Measurements from ENCODE around the gene STXBP6. TPM values are rescaled to one million over a fixed set of nuclear protein-coding genes. Genes with fewer than 3 reads are reported as not detected.

Gene STXBP6
- total and polyA plus RNA-seq, 9 donors, result 17.5 to 33.5 (median 25.6) TPM

DNA sequence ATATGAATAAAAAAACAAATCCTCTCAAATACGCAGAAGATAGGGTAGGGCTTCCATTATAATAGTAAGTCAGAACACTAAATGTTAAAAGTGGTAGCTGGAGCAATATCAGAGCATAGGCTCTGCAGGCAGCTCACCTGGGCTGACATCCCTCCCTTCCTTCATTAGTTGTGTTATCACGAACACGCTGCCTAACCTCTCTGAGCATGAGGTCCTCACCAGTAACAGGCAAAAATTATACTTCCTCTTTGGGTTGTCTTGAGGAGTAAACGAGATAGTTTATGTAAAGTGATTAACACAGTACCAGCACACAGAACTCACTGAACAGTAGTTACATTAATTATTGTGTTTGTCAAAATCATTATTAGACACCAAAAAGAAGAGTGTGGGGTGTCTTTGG, 154.3 kb downstream of the STXBP6 start:
- H3K27ac ChIP-seq (ENCODE audit: low read length), result no peak overlapping the region
- no CpG with 5 or more reads among the region's 4 CpGs for WGBS (ENCODE audit: insufficient coverage)

DNA sequence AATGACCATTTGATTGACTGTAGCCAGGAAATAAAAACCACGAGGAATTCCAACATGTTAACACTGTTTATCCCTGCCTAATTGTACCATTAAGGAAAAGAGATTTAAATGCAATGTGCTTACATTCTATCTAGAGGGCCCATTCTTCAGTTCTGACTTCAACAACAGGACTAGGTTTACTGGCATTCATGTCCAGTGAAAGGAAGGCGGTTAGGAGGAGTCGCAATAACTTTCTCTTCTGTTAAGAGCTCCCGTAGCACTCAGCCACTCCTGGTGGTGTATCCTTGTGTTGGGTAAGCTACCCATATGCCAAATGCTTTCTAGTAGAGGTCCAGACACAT, 154.7 kb downstream of the STXBP6 start:
- no peak overlapping the region for H3K27ac ChIP-seq (ENCODE audit: low read length)
- no peaks in the 10 kb centered on the region for H3K36me3 ChIP-seq (ENCODE audit: control insufficient read depth, insufficient read depth, low read length)
- no peak for DNase-seq
- peaks cover 5% of the 10 kb centered on the region for H3K4me1 ChIP-seq (ENCODE audit: control insufficient read depth, insufficient read depth, low read length)
- H3K27me3 ChIP-seq (ENCODE audit: control insufficient read depth, insufficient read depth, low read length), result no peaks in the 10 kb centered on the region
- WGBS (ENCODE audit: insufficient coverage), result no CpG with 5 or more reads among the region's 4 CpGs
- H3K9me3 ChIP-seq (replicated peaks; ENCODE audit: control insufficient read depth, low read depth, low read length), result peaks cover 5% of the 10 kb centered on the region
- no peak overlapping the region for H3K4me3 ChIP-seq (ENCODE audit: low read length)

More for the DNA sequence above, 154.3 kb downstream of the STXBP6 start:
- DNase-seq, result no peak
- Histone ChIP-seq H3K36me3 (ENCODE audit: control insufficient read depth, insufficient read depth, low read length) (no peaks in the 10 kb centered on the region), H3K4me3 (ENCODE audit: low read length) (no peak overlapping the region), H3K4me1 (ENCODE audit: control insufficient read depth, insufficient read depth, low read length) (peaks cover 5% of the 10 kb centered on the region), H3K9me3 (replicated peaks; ENCODE audit: control insufficient read depth, low read depth, low read length) (peaks cover 5% of the 10 kb centered on the region), H3K27me3 (ENCODE audit: control insufficient read depth, insufficient read depth, low read length) (no peaks in the 10 kb centered on the region)

DNA sequence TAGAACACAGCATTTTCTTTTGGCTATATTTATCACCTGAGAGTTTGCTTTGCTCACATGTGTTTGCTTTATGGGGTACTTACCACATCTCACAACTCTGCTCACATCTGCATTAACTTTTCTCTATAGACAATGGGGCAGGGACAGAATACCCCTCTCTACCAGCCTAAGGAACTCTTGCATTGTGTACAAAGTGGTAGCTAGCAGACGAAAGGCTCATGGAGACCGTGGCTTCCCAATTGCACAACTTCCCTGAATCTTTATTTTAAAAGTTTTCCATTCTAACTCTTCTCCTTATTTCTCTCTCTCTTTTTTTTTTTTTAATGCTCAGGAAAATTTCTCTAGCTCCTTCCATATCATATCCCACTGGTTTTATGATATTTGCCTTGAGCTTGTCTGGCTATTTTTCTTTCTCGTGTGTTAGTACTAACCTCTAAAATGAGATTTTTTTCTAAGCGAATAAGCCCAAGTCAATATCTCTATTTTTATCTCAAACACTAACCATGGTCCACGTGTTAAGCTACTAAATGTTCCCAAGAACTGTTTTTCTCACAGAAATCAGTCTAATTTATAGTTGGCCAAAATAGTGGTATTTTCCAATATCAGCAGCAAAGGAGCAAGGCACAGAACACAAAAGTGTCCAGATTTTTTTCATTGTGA, 155.2 kb downstream of the STXBP6 start:
- H3K27me3 ChIP-seq (ENCODE audit: control insufficient read depth, insufficient read depth, low read length), result no peaks in the 10 kb centered on the region
- peak; percentile 47 for DNase-seq
- peaks cover 5% of the 10 kb centered on the region for H3K4me1 ChIP-seq (ENCODE audit: control insufficient read depth, insufficient read depth, low read length)
- no peak overlapping the region for H3K27ac ChIP-seq (ENCODE audit: low read length)
- H3K9me3 ChIP-seq (replicated peaks; ENCODE audit: control insufficient read depth, low read depth, low read length), result peaks cover 5% of the 10 kb centered on the region
- no peak overlapping the region for H3K4me3 ChIP-seq (ENCODE audit: low read length)
- peaks cover 3% of the 10 kb centered on the region for H3K36me3 ChIP-seq (ENCODE audit: control insufficient read depth, insufficient read depth, low read length)
- no CpG with 5 or more reads among the region's 5 CpGs for whole genome bisulfite sequencing (ENCODE audit: insufficient coverage)

DNA sequence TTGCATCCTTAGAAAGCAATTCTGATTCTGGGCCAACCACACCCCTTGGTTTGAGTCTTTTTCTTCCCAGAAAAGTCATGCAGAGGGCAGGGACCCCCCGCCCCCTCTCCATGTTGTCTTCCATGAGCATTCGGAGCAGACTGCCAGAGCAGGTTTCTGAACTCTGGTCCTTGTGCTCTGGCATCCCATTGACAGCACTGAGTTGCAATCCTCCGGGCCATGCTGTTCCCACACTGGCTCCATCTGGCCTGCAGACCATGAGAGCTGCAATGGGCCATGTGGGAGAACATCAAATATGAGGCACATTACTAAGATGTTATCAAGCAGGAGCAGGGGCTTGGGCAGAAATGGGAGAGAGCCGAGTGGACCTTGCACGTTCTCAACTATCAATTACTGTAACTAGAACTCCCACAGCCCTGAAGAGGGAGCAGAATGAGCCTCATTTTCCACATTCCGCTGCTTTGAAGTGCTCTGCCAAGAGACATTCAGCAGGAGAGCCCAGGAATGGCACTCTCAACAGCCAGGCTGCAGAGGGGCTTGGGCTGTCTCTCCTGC, 157.4 kb downstream of the STXBP6 start:
- WGBS (ENCODE audit: insufficient coverage), result 38% methylated on average over 6 of the region's 6 CpGs
- Histone ChIP-seq H3K4me3 (ENCODE audit: low read length) (no peak overlapping the region), H3K27ac (ENCODE audit: low read length) (no peak overlapping the region), H3K36me3 (ENCODE audit: control insufficient read depth, insufficient read depth, low read length) (peaks cover 3% of the 10 kb centered on the region), H3K4me1 (ENCODE audit: control insufficient read depth, insufficient read depth, low read length) (peaks cover 5% of the 10 kb centered on the region), H3K9me3 (replicated peaks; ENCODE audit: control insufficient read depth, low read depth, low read length) (peaks cover 5% of the 10 kb centered on the region), H3K27me3 (ENCODE audit: control insufficient read depth, insufficient read depth, low read length) (no peaks in the 10 kb centered on the region)
- DNase-seq, result peak; percentile 80

DNA sequence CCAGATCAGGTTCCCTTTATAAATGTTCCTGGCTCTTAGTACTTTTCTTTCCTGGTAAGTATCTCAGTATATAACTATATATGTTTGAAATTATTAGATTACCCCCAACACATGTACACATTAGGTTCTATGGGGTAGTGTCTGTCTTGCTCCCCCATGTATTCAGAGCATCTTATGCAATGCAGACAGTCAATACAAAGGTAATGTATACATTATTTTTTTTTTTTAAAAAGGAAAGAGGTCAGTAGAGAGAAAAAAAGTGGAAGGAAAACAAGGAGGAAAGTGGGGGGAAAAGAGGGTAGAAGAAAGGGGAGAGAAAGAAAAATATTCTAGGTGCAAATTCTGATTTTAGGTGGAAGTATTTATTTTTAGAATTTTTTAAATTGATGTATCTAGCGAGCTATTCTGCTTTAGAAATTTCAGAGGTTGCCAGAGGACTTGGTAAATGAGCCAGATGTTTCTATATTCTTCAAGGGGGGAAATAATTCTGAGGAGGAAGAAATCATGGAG, 157.9 kb downstream of the STXBP6 start:
- no CpG with 5 or more reads among the region's 1 CpG for WGBS (ENCODE audit: insufficient coverage)
- Histone ChIP-seq H3K27ac (ENCODE audit: low read length) (no peak overlapping the region), H3K9me3 (replicated peaks; ENCODE audit: control insufficient read depth, low read depth, low read length) (peaks cover 5% of the 10 kb centered on the region), H3K27me3 (ENCODE audit: control insufficient read depth, insufficient read depth, low read length) (no peaks in the 10 kb centered on the region), H3K4me1 (ENCODE audit: control insufficient read depth, insufficient read depth, low read length) (peaks cover 5% of the 10 kb centered on the region), H3K36me3 (ENCODE audit: control insufficient read depth, insufficient read depth, low read length) (peaks cover 3% of the 10 kb centered on the region), H3K4me3 (ENCODE audit: low read length) (no peak overlapping the region)
- no peak for DNase-seq

DNA sequence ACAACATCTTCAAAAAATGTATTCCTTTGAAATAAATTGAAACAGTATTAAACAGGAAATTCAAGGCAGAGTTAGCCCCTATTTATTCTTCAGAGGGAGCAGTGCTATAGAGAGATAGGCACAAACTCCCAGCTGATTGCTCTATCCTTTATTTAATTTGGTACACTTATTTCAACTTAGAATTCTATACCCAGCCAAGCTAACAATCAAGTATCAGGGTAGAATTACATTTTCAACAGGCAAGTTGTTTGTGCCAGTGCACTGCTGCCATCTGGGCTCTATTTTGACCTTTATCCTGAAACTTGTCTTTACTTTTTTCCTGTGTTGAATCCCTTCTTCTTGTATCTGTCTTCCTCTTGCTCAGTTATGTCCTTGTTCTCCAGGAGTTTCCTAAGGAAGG, 159.2 kb downstream of the STXBP6 start:
- Histone ChIP-seq H3K27ac (ENCODE audit: low read length) (no peak overlapping the region), H3K9me3 (replicated peaks; ENCODE audit: control insufficient read depth, low read depth, low read length) (peaks cover 5% of the 10 kb centered on the region), H3K36me3 (ENCODE audit: control insufficient read depth, insufficient read depth, low read length) (peaks cover 3% of the 10 kb centered on the region), H3K4me3 (ENCODE audit: low read length) (no peak overlapping the region), H3K4me1 (ENCODE audit: control insufficient read depth, insufficient read depth, low read length) (peaks cover 5% of the 10 kb centered on the region), H3K27me3 (ENCODE audit: control insufficient read depth, insufficient read depth, low read length) (no peaks in the 10 kb centered on the region)
- DNase-seq, result no peak

DNA sequence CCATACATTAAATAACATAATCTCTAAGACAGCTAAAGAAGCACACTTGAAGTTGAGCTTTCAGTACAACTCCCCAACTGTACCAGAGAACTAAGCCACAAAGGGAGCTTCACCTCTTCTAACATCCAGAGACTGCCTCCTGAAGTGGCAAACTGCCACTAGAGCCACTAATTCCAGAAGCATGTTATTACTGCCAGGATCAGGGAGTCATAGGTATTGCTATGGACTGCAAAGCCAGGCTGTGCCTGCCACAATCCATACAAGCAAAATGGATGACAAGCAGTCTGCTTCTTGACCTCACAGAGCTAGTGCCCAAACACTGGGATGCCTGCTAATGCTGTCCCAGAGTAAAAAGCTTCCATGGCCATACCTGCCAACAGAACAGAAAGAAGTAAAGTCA, 160.1 kb downstream of the STXBP6 start:
- H3K4me1 ChIP-seq (ENCODE audit: control insufficient read depth, insufficient read depth, low read length), result peaks cover 5% of the 10 kb centered on the region
- H3K27me3 ChIP-seq (ENCODE audit: control insufficient read depth, insufficient read depth, low read length), result no peaks in the 10 kb centered on the region
- no peak for DNase-seq
- no peak overlapping the region for H3K27ac ChIP-seq (ENCODE audit: low read length)
- H3K4me3 ChIP-seq (ENCODE audit: low read length), result no peak overlapping the region
- peaks cover 3% of the 10 kb centered on the region for H3K36me3 ChIP-seq (ENCODE audit: control insufficient read depth, insufficient read depth, low read length)
- peaks cover 5% of the 10 kb centered on the region for H3K9me3 ChIP-seq (replicated peaks; ENCODE audit: control insufficient read depth, low read depth, low read length)

DNA sequence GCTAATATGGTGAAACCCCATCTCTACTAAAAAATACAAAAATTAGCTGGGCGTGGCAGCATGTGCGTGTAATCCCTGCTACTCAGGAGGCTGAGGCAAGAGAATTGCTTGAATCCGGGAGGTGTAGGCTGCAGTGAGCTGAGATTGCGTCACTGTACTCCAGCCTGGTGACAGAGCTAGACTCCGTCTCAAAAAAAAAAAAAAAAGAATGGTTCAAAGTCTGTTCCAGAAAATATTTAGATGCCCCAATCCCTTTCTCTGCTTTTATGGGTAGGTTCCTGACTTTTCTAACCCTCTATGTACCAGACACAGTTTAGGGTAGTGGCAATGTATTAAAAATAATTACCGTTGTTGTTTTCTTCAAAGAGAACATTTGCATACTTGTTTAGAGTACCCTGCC, 161.4 kb downstream of the STXBP6 start:
- Histone ChIP-seq H3K9me3 (replicated peaks; ENCODE audit: control insufficient read depth, low read depth, low read length) (peaks cover 5% of the 10 kb centered on the region), H3K4me3 (ENCODE audit: low read length) (no peak overlapping the region), H3K36me3 (ENCODE audit: control insufficient read depth, insufficient read depth, low read length) (peaks cover 3% of the 10 kb centered on the region), H3K27me3 (ENCODE audit: control insufficient read depth, insufficient read depth, low read length) (no peaks in the 10 kb centered on the region), H3K27ac (ENCODE audit: low read length) (no peak overlapping the region), H3K4me1 (ENCODE audit: control insufficient read depth, insufficient read depth, low read length) (peaks cover 5% of the 10 kb centered on the region)
- no CpG with 5 or more reads among the region's 6 CpGs for WGBS (ENCODE audit: insufficient coverage)
- no peak for DNase-seq

DNA sequence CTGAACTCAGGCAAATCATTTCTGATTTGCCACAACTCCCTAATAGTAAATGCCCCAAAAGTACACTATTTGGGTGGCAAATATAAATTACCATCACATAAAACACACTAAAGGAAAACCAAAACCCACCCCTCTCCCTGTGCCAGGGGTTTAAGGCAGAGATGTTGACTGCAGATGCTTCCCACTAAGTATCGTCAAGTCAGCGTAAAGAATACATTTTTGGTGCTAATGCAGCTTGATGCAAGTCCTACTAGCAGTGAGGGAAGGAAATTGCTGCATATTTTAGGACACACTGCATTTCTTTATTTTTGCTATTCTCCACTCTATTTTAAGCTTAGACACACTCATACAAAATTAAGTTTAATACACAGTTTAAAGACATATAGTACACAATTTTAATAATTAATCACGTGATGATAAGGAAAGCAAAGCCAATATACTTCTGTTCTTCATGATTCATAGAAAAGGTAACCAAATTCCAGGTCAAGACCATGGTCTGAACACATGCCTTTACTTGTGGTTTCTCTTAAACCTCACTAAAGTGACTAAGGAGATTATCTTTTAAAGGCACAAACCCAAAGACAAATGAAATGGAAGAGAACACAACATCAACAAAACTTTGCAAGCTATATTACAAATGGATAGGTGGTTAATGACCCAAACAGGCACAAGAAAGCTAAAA, 162.2 kb downstream of the STXBP6 start:
- H3K4me1 ChIP-seq (ENCODE audit: control insufficient read depth, insufficient read depth, low read length), result peaks cover 4% of the 10 kb centered on the region
- H3K27me3 ChIP-seq (ENCODE audit: control insufficient read depth, insufficient read depth, low read length), result no peaks in the 10 kb centered on the region
- peaks cover 3% of the 10 kb centered on the region for H3K36me3 ChIP-seq (ENCODE audit: control insufficient read depth, insufficient read depth, low read length)
- no CpG with 5 or more reads among the region's 3 CpGs for WGBS (ENCODE audit: insufficient coverage)
- H3K4me3 ChIP-seq (ENCODE audit: low read length), result no peak overlapping the region
- DNase-seq, result peak; percentile 43
- H3K9me3 ChIP-seq (replicated peaks; ENCODE audit: control insufficient read depth, low read depth, low read length), result peaks cover 5% of the 10 kb centered on the region
- no peak overlapping the region for H3K27ac ChIP-seq (ENCODE audit: low read length)

DNA sequence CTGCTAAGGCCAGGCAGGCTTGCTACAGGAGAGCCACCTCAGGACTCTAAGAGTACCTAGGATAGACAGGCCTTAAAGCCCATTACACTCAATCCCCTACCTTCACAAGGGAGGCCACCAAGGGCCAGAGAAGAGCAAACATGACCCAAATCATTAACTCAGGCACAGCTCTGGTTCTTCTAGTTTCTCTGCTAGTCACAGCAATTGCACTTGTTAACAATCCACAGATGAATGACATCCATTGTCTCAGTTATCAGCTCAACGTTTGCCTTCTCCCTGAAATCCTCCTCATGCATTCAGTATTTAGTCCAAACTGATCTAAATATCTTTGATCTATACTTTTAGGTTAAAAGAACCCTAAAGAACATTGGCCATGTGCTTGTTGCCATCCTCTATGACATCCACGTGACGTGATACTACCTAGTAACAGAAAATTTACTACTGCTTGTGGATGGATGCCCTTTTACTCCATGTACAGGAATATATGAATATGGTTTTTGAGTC, 164.5 kb downstream of the STXBP6 start:
- H3K27me3 ChIP-seq (ENCODE audit: control insufficient read depth, insufficient read depth, low read length), result no peaks in the 10 kb centered on the region
- DNase-seq, result no peak
- H3K36me3 ChIP-seq (ENCODE audit: control insufficient read depth, insufficient read depth, low read length), result peaks cover 3% of the 10 kb centered on the region
- H3K4me3 ChIP-seq (ENCODE audit: low read length), result no peak overlapping the region
- peaks cover 8% of the 10 kb centered on the region for H3K4me1 ChIP-seq (ENCODE audit: control insufficient read depth, insufficient read depth, low read length)
- no peak overlapping the region for H3K27ac ChIP-seq (ENCODE audit: low read length)
- WGBS (ENCODE audit: insufficient coverage), result no CpG with 5 or more reads among the region's 3 CpGs
- no peaks in the 10 kb centered on the region for H3K9me3 ChIP-seq (replicated peaks; ENCODE audit: control insufficient read depth, low read depth, low read length)

Measured in muscle of leg (tissue), 11 donors.